Measurements from ENCODE around the gene WNK1.

DNA sequence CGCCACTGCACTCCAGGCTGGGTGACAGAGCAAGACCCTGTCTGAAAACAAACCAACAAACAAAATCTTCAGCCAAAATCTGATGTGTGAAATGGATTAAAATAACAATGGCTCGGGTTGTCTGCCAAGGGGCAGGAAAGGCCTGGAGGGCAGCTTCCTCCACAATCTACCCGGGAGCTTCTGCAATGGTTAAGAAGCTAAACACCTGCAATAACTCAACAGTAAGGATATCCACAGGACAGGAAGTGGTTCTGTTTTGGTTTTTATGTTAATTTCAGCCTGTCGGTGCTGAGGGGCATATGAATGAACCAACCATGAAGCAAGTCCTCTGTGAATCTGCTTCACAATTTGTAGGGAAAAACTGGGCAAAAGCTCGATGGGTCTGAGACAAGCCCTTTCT lies 162.7 kb downstream of the WNK1 start:
- TF ChIP-seq, protein P1, sequence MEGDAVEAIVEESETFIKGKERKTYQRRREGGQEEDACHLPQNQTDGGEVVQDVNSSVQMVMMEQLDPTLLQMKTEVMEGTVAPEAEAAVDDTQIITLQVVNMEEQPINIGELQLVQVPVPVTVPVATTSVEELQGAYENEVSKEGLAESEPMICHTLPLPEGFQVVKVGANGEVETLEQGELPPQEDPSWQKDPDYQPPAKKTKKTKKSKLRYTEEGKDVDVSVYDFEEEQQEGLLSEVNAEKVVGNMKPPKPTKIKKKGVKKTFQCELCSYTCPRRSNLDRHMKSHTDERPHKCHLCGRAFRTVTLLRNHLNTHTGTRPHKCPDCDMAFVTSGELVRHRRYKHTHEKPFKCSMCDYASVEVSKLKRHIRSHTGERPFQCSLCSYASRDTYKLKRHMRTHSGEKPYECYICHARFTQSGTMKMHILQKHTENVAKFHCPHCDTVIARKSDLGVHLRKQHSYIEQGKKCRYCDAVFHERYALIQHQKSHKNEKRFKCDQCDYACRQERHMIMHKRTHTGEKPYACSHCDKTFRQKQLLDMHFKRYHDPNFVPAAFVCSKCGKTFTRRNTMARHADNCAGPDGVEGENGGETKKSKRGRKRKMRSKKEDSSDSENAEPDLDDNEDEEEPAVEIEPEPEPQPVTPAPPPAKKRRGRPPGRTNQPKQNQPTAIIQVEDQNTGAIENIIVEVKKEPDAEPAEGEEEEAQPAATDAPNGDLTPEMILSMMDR (IDR thresholded peaks at IDR 0.05), result no peak
- TF ChIP-seq CBX2 (IDR thresholded peaks at IDR 0.05; ENCODE audit: borderline replicate concordance, low read depth), result no peak
- no peak for TF ChIP-seq SMC3 (IDR thresholded peaks at IDR 0.05)
- TF ChIP-seq POLR2AphosphoS2 (conservative IDR thresholded peaks at IDR 0.05; ENCODE audit: low read length), result 0 out of 2 replicates have a peak, but pooled peaks have one; percentile 56
- TF ChIP-seq MAZ (IDR thresholded peaks at IDR 0.05; ENCODE audit: borderline replicate concordance, low read depth, low read length), result no peak
- TF ChIP-seq, protein P2, sequence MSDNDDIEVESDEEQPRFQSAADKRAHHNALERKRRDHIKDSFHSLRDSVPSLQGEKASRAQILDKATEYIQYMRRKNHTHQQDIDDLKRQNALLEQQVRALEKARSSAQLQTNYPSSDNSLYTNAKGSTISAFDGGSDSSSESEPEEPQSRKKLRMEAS (IDR thresholded peaks at IDR 0.05), result no peak

Data from A549 (cell line).